Fibroblast of lung (primary cell): ENCODE results near the gene GRB10.

Experiments
- CTCF ChIP-seq, 2 donors: IDR thresholded peaks in 1 of 2; conservative IDR thresholded peaks in 1 of 2; 1 replicate in 1 of 2; 2 replicates in 1 of 2; pipeline ENCODE4 v1.5.1; 2011 to 2012; ENCODE audit warnings: low read length in 2 of 2, control low read depth in 1 of 2, inconsistent platforms in 1 of 2, low read depth in 1 of 2, mild to moderate bottlenecking in 1 of 2
- EZH2 ChIP-seq: IDR thresholded peaks from 2 replicates; pipeline ENCODE4 v1.5.1; 2012; ENCODE audit warnings: low read length, control low read depth, mild to moderate bottlenecking; ENCODE audit errors: missing control alignments

- TF ChIP-seq CTCF (conservative IDR thresholded peaks at IDR 0.05 in 1 of 2, IDR thresholded peaks at IDR 0.05 in 1 of 2; ENCODE audit: low read depth in 1 of 2, low read length in 2 of 2) (no peak), EZH2 (no peak)
Observed at GRCh38 chr7:50720295-50720694, 62.4 kb downstream of the GRB10 start.
